HG03342 (cell line): ENCODE data around the gene ADH1B.
"Not testable (repeated sequence)": the region's sequence is repeated elsewhere in the genome, so short reads cannot be mapped to it uniquely, and the experiment has no call there.

Experiments
- ATAC-seq: cut with Tn5 transposase; IDR thresholded peaks from one replicate; pipeline ENCODE4 v1.9.1; 2021; ENCODE audit warnings: mild to moderate bottlenecking, moderate library complexity; ENCODE audit not compliant: unreplicated experiment

Gene ADH1B

GRCh38 chr4:99324979-99325378 lies 3.8 kb upstream of the ADH1B start:
- ATAC-seq, result no peak

GRCh38 chr4:99324361-99324760 lies 3.2 kb upstream of the ADH1B start:
- ATAC-seq, result no peak

GRCh38 chr4:99323756-99324155 lies 2.6 kb upstream of the ADH1B start:
- no peak for ATAC-seq

DNA sequence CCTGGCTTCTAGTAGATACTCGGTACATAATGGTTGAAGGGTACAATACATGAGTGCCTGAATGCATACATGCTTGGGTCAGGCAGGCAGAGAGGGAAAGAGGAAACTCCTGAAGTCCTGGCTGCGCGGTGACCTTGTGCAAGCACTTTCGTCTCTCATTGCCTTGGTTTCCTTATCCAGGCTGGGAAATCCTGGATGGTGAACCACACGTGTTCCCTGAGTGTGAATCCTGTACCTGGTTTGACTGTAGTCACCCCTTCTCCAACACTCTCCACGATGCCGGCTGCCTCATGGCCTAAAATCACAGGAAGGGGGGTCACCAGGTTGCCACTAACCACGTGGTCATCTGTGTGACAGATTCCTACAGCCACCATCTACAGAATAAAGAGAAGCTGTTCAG lies 3.4 kb downstream of the ADH1B start:
- not testable (repeated sequence) for ATAC-seq

DNA sequence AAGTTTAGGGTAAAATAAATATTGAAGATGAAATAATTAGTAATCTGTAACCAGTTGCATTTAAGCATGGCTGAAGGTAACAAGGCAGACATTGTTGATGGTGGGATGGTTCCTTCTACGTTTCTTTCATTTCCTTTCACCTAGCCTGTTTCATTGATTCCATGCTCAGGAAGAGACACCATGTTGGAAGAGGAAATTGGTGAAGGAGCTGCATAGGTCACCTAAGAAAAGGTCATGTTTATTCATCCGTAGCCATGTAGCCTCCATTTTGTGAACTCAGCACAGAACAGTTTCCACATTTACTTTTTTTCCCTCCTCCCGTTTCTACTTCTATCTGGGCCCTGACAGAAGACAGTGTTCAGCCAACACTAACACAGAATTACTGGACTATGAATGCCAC lies 3.8 kb downstream of the ADH1B start:
- ATAC-seq, result no peak

DNA sequence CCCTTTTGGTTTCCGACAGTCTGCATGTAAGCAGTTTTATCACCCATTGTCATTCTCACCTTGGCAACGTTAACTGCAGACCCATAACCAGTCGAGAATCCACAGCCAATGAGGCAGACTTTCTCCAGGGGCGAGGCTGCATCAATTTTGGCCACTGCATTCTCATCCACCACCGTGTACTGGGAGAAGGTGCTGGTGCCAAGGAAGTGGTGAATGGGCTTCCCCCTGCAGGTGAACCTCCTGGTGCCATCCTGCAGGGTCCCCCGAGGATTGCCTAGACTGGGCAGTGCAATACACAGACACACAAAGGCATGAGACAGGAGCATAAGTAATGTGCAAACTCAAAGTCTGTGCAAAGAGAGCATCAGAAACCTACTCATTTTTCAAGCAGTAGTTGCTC lies 5.4 kb downstream of the ADH1B start:
- ATAC-seq, result no peak

- no peak for ATAC-seq
These were observed 7.0 kb downstream of the ADH1B start for GRCh38 chr4:99314211-99314610.

GRCh38 chr4:99310389-99310788 lies 10.8 kb downstream of the ADH1B start:
- ATAC-seq, result no peak

- ATAC-seq, result no peak
These were observed 15.4 kb downstream of the ADH1B start for GRCh38 chr4:99305638-99306400.

- ATAC-seq, result no peak
These were observed 19.6 kb downstream of the ADH1B start for GRCh38 chr4:99301376-99302164.

DNA sequence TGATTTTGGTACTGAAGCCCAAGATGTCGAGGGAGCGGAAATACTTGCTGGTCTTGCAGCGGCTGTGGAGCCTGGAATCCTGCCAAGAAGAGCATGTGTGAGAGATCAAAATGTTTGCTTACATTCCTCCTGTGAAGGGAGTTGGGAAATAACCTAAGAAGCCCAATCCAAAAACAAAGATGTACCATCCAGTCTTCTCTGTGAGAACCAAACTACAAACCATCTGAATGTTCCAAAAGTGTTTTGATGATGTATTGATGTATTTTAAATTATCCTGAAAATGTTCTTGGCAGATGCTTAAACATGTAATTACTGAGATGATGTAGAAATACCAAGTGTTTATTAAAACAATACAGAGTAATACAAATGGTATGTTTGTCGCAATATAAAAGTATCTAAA lies 20.3 kb downstream of the ADH1B start:
- no peak for ATAC-seq

GRCh38 chr4:99293357-99293756 lies 27.8 kb downstream of the ADH1B start:
- no peak for ATAC-seq

- ATAC-seq, result no peak
These were observed 30.1 kb downstream of the ADH1B start, which contains the start of gene ADH1A for GRCh38 chr4:99290848-99291786. TSS of gene ADH1A (minus strand) at chr4:99290985. CDS start at chr4:99290914, 71 bp downstream.

GRCh38 chr4:99285387-99285786 lies 35.8 kb downstream of the ADH1B start:
- no peak for ATAC-seq

DNA sequence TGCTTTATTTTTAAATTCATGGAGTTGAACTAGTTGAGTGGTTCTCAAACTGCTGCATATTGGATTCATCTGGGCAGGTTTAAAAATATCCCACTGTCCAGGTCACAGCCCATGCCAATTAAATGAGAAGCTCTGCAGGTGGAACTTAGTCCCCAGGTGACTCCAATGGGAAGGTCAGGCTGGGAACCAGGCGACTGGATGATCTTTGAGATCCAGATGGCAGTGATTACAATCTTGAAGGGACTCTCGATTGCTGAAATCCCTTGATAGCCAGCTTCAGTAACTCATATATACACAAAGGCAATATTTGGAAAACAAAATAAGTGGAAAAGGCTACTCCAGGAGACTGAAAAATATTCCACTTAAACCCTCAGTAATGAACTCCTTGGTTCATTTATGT lies 38.5 kb downstream of the ADH1B start:
- no peak for ATAC-seq

DNA sequence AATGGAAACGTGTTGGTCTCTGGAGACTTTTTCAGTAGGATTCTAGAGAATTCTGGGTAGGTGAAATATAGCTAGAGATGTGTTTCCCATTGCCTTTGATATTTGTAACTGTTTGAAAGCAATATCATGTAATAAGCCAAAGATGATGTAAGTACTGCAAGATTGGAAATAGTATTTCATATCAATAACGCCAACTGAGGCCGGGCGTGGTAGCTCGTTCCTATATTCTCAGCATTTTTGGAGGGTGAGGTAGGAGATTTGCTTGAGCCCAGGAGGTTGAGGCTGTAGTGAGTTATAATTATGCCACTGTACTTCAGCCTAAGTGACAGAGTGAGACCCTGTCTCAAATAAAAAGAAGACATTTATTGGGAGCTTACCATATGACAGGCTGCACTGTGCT lies 39.9 kb downstream of the ADH1B start:
- no peak for ATAC-seq

DNA sequence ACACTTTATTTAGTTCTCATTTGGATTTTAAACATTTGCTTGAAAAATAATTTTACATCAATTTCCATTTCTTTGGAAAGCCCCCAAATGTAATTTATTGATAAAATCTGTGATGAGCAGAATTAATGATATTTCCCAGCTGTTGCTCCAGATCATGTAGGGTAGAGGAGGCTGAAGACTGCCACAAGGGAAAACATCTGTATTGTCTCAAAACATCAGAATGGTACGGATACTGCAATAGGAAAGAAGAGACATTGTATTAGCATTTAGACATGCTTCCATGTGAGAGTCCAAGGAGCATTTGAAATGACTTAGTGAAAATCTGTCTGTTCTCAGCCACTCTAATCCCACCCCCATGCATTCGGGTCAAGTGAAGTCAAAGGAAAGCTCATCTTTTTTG lies 44.8 kb downstream of the ADH1B start:
- no peak for ATAC-seq

DNA sequence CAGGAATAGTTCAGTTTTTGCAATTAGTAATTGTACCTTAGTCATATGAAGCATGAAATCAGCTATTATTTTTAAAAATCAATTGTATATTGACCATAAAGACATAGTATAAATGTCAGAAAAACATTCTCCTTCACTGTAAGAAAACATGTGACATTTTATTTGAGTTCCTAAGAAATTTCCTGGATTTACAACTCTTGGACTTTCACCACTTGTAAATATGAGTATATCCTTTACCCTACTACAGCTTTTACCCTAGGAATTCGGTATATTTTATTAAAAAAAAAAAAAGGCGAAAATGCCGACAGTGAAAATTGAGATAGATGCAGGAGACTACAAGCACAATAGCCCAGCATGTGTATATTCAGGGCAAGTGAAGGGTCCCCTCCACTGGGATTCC lies 45.3 kb downstream of the ADH1B start:
- no peak for ATAC-seq

DNA sequence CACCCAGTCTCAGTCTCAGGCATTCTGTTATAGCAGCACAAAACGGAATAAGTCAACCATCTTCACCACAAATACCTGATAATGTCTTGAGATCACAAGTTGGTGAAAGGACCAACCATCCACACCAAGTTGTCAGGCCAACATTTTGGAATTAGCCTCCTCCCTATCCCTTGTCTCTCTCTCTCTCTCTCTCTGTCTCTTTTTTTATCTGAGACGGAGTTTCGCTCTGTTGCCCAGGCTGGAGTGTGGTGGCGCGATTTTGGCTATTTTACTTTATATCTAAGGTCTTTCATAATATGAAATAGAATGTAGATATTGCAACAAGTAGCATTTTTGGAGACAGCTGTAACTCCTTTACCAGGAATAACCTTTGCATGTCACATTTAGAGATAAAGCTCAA lies 46.2 kb downstream of the ADH1B start:
- no peak for ATAC-seq

DNA sequence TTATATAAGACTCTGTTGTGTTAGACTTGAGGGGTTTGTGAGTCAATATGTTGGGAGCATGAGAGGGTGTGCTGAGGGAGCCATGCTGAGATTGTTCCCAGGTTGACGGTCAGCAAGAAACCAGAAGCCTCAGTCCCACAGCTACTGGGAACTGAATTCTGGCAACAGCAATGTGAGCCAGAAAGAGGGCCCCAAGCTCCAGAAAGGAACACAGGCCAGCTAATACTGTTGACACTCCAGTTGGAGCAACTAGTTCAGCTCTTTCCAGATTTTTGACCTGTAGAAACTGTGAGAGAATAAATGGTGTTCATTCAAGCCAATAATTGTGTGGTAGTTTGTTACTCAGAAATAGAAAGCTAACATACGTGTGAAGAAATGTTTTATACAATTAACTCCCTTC lies 47.5 kb downstream of the ADH1B start:
- ATAC-seq, result no peak

DNA sequence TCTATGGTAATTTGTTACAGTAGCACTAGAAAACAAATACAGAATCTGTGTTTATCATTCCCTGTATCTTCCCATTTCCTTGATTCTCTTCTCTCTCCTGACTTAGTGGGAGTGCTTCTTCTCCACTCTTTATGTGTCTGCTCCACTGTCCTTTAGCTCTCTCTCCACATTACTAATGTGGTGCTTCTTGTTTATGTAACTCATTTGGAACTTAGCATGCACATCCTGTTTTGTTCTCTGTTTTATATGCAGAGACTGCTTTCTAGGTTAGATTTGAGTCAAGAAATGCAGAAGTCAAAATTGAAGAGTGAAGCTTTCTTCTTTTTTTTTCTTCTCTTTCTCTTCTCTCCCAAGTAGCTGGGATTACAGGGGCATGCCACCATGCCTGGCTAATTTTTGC lies 56.3 kb downstream of the ADH1B start:
- no peak for ATAC-seq
